ENCODE measurements around the gene HECTD4. TPM values are rescaled to one million over a fixed set of nuclear protein-coding genes. Genes with fewer than 3 reads are reported as not detected.

The HECTD4 gene
- total RNA-seq, 1 experiment from 2014 or later = 30.0 TPM

DNA sequence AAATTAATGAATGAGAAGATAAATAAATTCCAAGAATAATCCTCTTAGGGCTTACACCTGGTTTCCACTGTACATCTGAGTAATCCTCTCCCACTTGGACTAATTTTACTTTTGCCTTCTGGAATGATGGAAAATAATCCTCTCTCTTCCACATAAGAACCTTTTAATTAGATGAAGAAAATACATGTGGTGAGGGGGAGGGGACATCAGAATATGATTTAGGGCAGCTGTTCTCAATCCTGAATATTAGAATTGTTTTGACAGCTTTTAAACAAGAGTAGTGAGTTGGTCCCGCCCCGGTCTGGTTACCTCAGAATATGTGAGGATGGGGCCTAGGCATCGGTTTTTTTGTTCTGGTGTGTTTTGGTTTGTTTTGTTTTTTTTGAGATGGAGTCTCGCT is 51.5 kb downstream of the HECTD4 start:
- H3K27ac ChIP-seq (ENCODE audit: insufficient read length, low read depth, low read length) = no peak overlapping the region
- no peak for DNase-seq
- no peaks in the 10 kb centered on the region for H4K20me1 ChIP-seq (ENCODE audit: control insufficient read depth, insufficient read depth, insufficient read length)
- Mint-ChIP-seq H3K4me1 (no peaks in the 10 kb centered on the region), H3K36me3 (ENCODE audit: insufficient read depth in 1 of 3, low read depth in 3 of 3) (no peaks in the 10 kb centered on the region), H3K27me3 (ENCODE audit: low read depth) (no peaks in the 10 kb centered on the region), H3K9me3 (no peaks in the 10 kb centered on the region), H3K27ac (no peak overlapping the region), H3K4me3 (no peak overlapping the region)
- H3K4me1 ChIP-seq (ENCODE audit: insufficient read depth, low read length) = no peaks in the 10 kb centered on the region
- no peak overlapping the region for H2AK5ac ChIP-seq (ENCODE audit: insufficient read length, low read length)
- no peak overlapping the region for H3K9ac ChIP-seq (ENCODE audit: extremely low read depth, insufficient read length, low read length)
- no peak overlapping the region for H3K23ac ChIP-seq (ENCODE audit: insufficient read length, low read depth, low read length)
- no CpG with 5 or more reads among the region's 4 CpGs for WGBS (ENCODE audit: extremely low coverage, insufficient read length, low lambda C conversion rate)
- no peak overlapping the region for H2BK5ac ChIP-seq (ENCODE audit: insufficient read length, low read length)
- H3K27me3 ChIP-seq (ENCODE audit: insufficient read depth, low read length) = no peaks in the 10 kb centered on the region
- H3K4ac ChIP-seq (ENCODE audit: low read depth, low read length) = no peak overlapping the region
- no peak overlapping the region for H3K4me2 ChIP-seq (ENCODE audit: insufficient read depth, insufficient read length, low read length)
- no peak overlapping the region for H4K91ac ChIP-seq (ENCODE audit: insufficient read length, low read depth, low read length)
- no peak overlapping the region for H2BK120ac ChIP-seq (ENCODE audit: low read depth, low read length, poor library complexity, severe bottlenecking)
- H2BK12ac ChIP-seq (ENCODE audit: insufficient read length, low read depth, low read length) = no peak overlapping the region
- H2BK15ac ChIP-seq (ENCODE audit: low read depth, low read length) = no peak overlapping the region
- H3K56ac ChIP-seq (ENCODE audit: insufficient read length, low read depth, low read length) = no peak overlapping the region
- no peak for TF ChIP-seq CTCF (conservative IDR thresholded peaks at IDR 0.05)
- H3T11ph ChIP-seq (ENCODE audit: low read length) = no peak overlapping the region
- no peaks in the 10 kb centered on the region; the same call in 1 of the 2 replicates for H3K79me2 ChIP-seq (ENCODE audit: insufficient read depth, low read length)
- no peak overlapping the region for H4K8ac ChIP-seq (replicated peaks; ENCODE audit: insufficient read length, low read depth, low read length)
- no peak overlapping the region for H3K18ac ChIP-seq (ENCODE audit: insufficient read length, low read depth, low read length)
- H3K79me1 ChIP-seq (ENCODE audit: insufficient read depth, low read depth, low read length, poor library complexity, severe bottlenecking) = peaks cover 2% of the 10 kb centered on the region
- no peak overlapping the region for H2BK20ac ChIP-seq (ENCODE audit: low read depth, low read length, poor library complexity, severe bottlenecking)
- no peaks in the 10 kb centered on the region for H3K23me2 ChIP-seq (ENCODE audit: insufficient read length, low read depth, low read length, poor library complexity, severe bottlenecking)
- H3K14ac ChIP-seq (ENCODE audit: insufficient read depth, low read length) = no peak overlapping the region
- no peaks in the 10 kb centered on the region for H3K9me3 ChIP-seq (ENCODE audit: control insufficient read depth, low read depth, low read length)
- H2AFZ ChIP-seq (ENCODE audit: low read length) = no peak overlapping the region
- H4K5ac ChIP-seq (ENCODE audit: insufficient read length, low read depth, low read length) = no peak overlapping the region

All from H9 (cell line).